Measurements from ENCODE around the gene TBCK.

TBCK gene

GRCh38 chr4:106046083-106046482 is 269.9 kb downstream of the TBCK start:
- no peaks in the 10 kb centered on the region for H3K27me3 ChIP-seq (ENCODE audit: control insufficient read depth, insufficient read depth, low read length)
- H3K36me3 ChIP-seq (ENCODE audit: control insufficient read depth, insufficient read depth, low read length), result 0 out of 2 replicates have a peak, but pooled peaks cover 2% of the 10 kb centered on the region
- H3K9ac ChIP-seq (ENCODE audit: low read depth, low read length), result no peak overlapping the region
- no peak overlapping the region for H3K27ac ChIP-seq (ENCODE audit: low read depth, low read length)
- no peak overlapping the region for H3K4me3 ChIP-seq (ENCODE audit: low read depth, low read length)
- no peaks in the 10 kb centered on the region for H3K9me3 ChIP-seq (ENCODE audit: control insufficient read depth, insufficient read depth, low read length)
- H3K4me1 ChIP-seq (ENCODE audit: control insufficient read depth, insufficient read depth, low read length), result peaks cover 8% of the 10 kb centered on the region; the same call in 1 of the 2 replicates

GRCh38 chr4:106041294-106042002 is 274.6 kb downstream of the TBCK start:
- Histone ChIP-seq H3K27ac (ENCODE audit: low read depth, low read length) (no peak overlapping the region), H3K4me3 (ENCODE audit: low read depth, low read length) (no peak overlapping the region), H3K4me1 (ENCODE audit: control insufficient read depth, insufficient read depth, low read length) (no peaks in the 10 kb centered on the region), H3K27me3 (ENCODE audit: control insufficient read depth, insufficient read depth, low read length) (no peaks in the 10 kb centered on the region), H3K9ac (ENCODE audit: low read depth, low read length) (no peak overlapping the region), H3K36me3 (ENCODE audit: control insufficient read depth, insufficient read depth, low read length) (0 out of 2 replicates have a peak, but pooled peaks cover 2% of the 10 kb centered on the region), H3K9me3 (ENCODE audit: control insufficient read depth, insufficient read depth, low read length) (no peaks in the 10 kb centered on the region)

- Histone ChIP-seq H3K9ac (ENCODE audit: low read depth, low read length) (no peak overlapping the region), H3K36me3 (ENCODE audit: control insufficient read depth, insufficient read depth, low read length) (no peaks in the 10 kb centered on the region), H3K27me3 (ENCODE audit: control insufficient read depth, insufficient read depth, low read length) (no peaks in the 10 kb centered on the region), H3K4me1 (ENCODE audit: control insufficient read depth, insufficient read depth, low read length) (peaks cover 4% of the 10 kb centered on the region; the same call in 1 of the 2 replicates), H3K9me3 (ENCODE audit: control insufficient read depth, insufficient read depth, low read length) (no peaks in the 10 kb centered on the region), H3K27ac (ENCODE audit: low read depth, low read length) (no peak overlapping the region), H3K4me3 (ENCODE audit: low read depth, low read length) (no peak overlapping the region)
Measured at GRCh38 chr4:106039796-106040195, 276.2 kb downstream of the TBCK start.

- peaks cover 4% of the 10 kb centered on the region; the same call in 1 of the 2 replicates for H3K4me1 ChIP-seq (ENCODE audit: control insufficient read depth, insufficient read depth, low read length)
- no peak overlapping the region for H3K4me3 ChIP-seq (ENCODE audit: low read depth, low read length)
- H3K27me3 ChIP-seq (ENCODE audit: control insufficient read depth, insufficient read depth, low read length), result no peaks in the 10 kb centered on the region
- H3K9me3 ChIP-seq (ENCODE audit: control insufficient read depth, insufficient read depth, low read length), result no peaks in the 10 kb centered on the region
- no peaks in the 10 kb centered on the region for H3K36me3 ChIP-seq (ENCODE audit: control insufficient read depth, insufficient read depth, low read length)
- no peak overlapping the region for H3K9ac ChIP-seq (ENCODE audit: low read depth, low read length)
- no peak overlapping the region for H3K27ac ChIP-seq (ENCODE audit: low read depth, low read length)
Measured at GRCh38 chr4:106038908-106039307, 277.1 kb downstream of the TBCK start.

GRCh38 chr4:106038012-106038411 is 278.0 kb downstream of the TBCK start:
- no peak overlapping the region for H3K27ac ChIP-seq (ENCODE audit: low read depth, low read length)
- H3K4me3 ChIP-seq (ENCODE audit: low read depth, low read length), result no peak overlapping the region
- H3K27me3 ChIP-seq (ENCODE audit: control insufficient read depth, insufficient read depth, low read length), result no peaks in the 10 kb centered on the region
- no peaks in the 10 kb centered on the region for H3K9me3 ChIP-seq (ENCODE audit: control insufficient read depth, insufficient read depth, low read length)
- H3K4me1 ChIP-seq (ENCODE audit: control insufficient read depth, insufficient read depth, low read length), result peaks cover 4% of the 10 kb centered on the region; the same call in 1 of the 2 replicates
- no peaks in the 10 kb centered on the region for H3K36me3 ChIP-seq (ENCODE audit: control insufficient read depth, insufficient read depth, low read length)
- no peak overlapping the region for H3K9ac ChIP-seq (ENCODE audit: low read depth, low read length)

- no peak overlapping the region for H3K4me3 ChIP-seq (ENCODE audit: low read depth, low read length)
- H3K27ac ChIP-seq (ENCODE audit: low read depth, low read length), result no peak overlapping the region
- no peaks in the 10 kb centered on the region for H3K9me3 ChIP-seq (ENCODE audit: control insufficient read depth, insufficient read depth, low read length)
- no peaks in the 10 kb centered on the region for H3K27me3 ChIP-seq (ENCODE audit: control insufficient read depth, insufficient read depth, low read length)
- H3K4me1 ChIP-seq (ENCODE audit: control insufficient read depth, insufficient read depth, low read length), result peaks cover 4% of the 10 kb centered on the region; the same call in 1 of the 2 replicates
- H3K9ac ChIP-seq (ENCODE audit: low read depth, low read length), result no peak overlapping the region
- no peaks in the 10 kb centered on the region for H3K36me3 ChIP-seq (ENCODE audit: control insufficient read depth, insufficient read depth, low read length)
Measured at GRCh38 chr4:106036848-106037247, 279.2 kb downstream of the TBCK start.

GRCh38 chr4:106036334-106036733 is 279.7 kb downstream of the TBCK start:
- Histone ChIP-seq H3K9me3 (ENCODE audit: control insufficient read depth, insufficient read depth, low read length) (no peaks in the 10 kb centered on the region), H3K27ac (ENCODE audit: low read depth, low read length) (no peak overlapping the region), H3K27me3 (ENCODE audit: control insufficient read depth, insufficient read depth, low read length) (no peaks in the 10 kb centered on the region), H3K36me3 (ENCODE audit: control insufficient read depth, insufficient read depth, low read length) (no peaks in the 10 kb centered on the region), H3K9ac (ENCODE audit: low read depth, low read length) (no peak overlapping the region), H3K4me1 (ENCODE audit: control insufficient read depth, insufficient read depth, low read length) (peaks cover 4% of the 10 kb centered on the region; the same call in 1 of the 2 replicates), H3K4me3 (ENCODE audit: low read depth, low read length) (no peak overlapping the region)

GRCh38 chr4:106035204-106035603 is 280.8 kb downstream of the TBCK start:
- Histone ChIP-seq H3K9ac (ENCODE audit: low read depth, low read length) (no peak overlapping the region), H3K4me3 (ENCODE audit: low read depth, low read length) (no peak overlapping the region), H3K36me3 (ENCODE audit: control insufficient read depth, insufficient read depth, low read length) (no peaks in the 10 kb centered on the region), H3K27me3 (ENCODE audit: control insufficient read depth, insufficient read depth, low read length) (no peaks in the 10 kb centered on the region), H3K27ac (ENCODE audit: low read depth, low read length) (no peak overlapping the region), H3K4me1 (ENCODE audit: control insufficient read depth, insufficient read depth, low read length) (peaks cover 4% of the 10 kb centered on the region; the same call in 1 of the 2 replicates), H3K9me3 (ENCODE audit: control insufficient read depth, insufficient read depth, low read length) (no peaks in the 10 kb centered on the region; the same call in 1 of the 2 replicates)

- no peak overlapping the region for H3K9ac ChIP-seq (ENCODE audit: low read depth, low read length)
Measured at GRCh38 chr4:106034751-106035150, 281.3 kb downstream of the TBCK start.

GRCh38 chr4:106034220-106034619 is 281.8 kb downstream of the TBCK start:
- no peak overlapping the region for H3K27ac ChIP-seq (ENCODE audit: low read depth, low read length)
- H3K9me3 ChIP-seq (ENCODE audit: control insufficient read depth, insufficient read depth, low read length), result peaks cover 2% of the 10 kb centered on the region
- H3K36me3 ChIP-seq (ENCODE audit: control insufficient read depth, insufficient read depth, low read length), result no peaks in the 10 kb centered on the region
- H3K27me3 ChIP-seq (ENCODE audit: control insufficient read depth, insufficient read depth, low read length), result no peaks in the 10 kb centered on the region
- peaks cover 4% of the 10 kb centered on the region; the same call in 1 of the 2 replicates for H3K4me1 ChIP-seq (ENCODE audit: control insufficient read depth, insufficient read depth, low read length)
- no peak overlapping the region for H3K4me3 ChIP-seq (ENCODE audit: low read depth, low read length)
- H3K9ac ChIP-seq (ENCODE audit: low read depth, low read length), result no peak overlapping the region

More at GRCh38 chr4:106034751-106035150, 281.3 kb downstream of the TBCK start:
- Histone ChIP-seq H3K9me3 (ENCODE audit: control insufficient read depth, insufficient read depth, low read length) (no peaks in the 10 kb centered on the region; the same call in 1 of the 2 replicates), H3K4me3 (ENCODE audit: low read depth, low read length) (no peak overlapping the region), H3K4me1 (ENCODE audit: control insufficient read depth, insufficient read depth, low read length) (peaks cover 4% of the 10 kb centered on the region; the same call in 1 of the 2 replicates), H3K36me3 (ENCODE audit: control insufficient read depth, insufficient read depth, low read length) (no peaks in the 10 kb centered on the region), H3K27me3 (ENCODE audit: control insufficient read depth, insufficient read depth, low read length) (no peaks in the 10 kb centered on the region), H3K27ac (ENCODE audit: low read depth, low read length) (no peak overlapping the region)

- Histone ChIP-seq H3K9ac (ENCODE audit: low read depth, low read length) (no peak overlapping the region), H3K4me3 (ENCODE audit: low read depth, low read length) (no peak overlapping the region), H3K9me3 (ENCODE audit: control insufficient read depth, insufficient read depth, low read length) (peaks cover 5% of the 10 kb centered on the region), H3K27me3 (ENCODE audit: control insufficient read depth, insufficient read depth, low read length) (no peaks in the 10 kb centered on the region), H3K36me3 (ENCODE audit: control insufficient read depth, insufficient read depth, low read length) (no peaks in the 10 kb centered on the region), H3K4me1 (ENCODE audit: control insufficient read depth, insufficient read depth, low read length) (peaks cover 4% of the 10 kb centered on the region; the same call in 1 of the 2 replicates), H3K27ac (ENCODE audit: low read depth, low read length) (no peak overlapping the region)
Measured at GRCh38 chr4:106033469-106033868, 282.5 kb downstream of the TBCK start.
